Hepatic stellate cell (primary cell): ENCODE data around the gene SPAAR.
"Not testable (repeated sequence)": the region's sequence is repeated elsewhere in the genome, so short reads cannot be mapped to it uniquely, and the experiment has no call there.

Experiments used
- DNase-seq: peaks from one replicate; pipeline ENCODE4 v3.0.0; 2011; ENCODE audit warnings: low spot score

SPAAR gene

GRCh38 chr9:35904338-35904737, 5.0 kb upstream of the SPAAR start:
- no peak for DNase-seq

DNA sequence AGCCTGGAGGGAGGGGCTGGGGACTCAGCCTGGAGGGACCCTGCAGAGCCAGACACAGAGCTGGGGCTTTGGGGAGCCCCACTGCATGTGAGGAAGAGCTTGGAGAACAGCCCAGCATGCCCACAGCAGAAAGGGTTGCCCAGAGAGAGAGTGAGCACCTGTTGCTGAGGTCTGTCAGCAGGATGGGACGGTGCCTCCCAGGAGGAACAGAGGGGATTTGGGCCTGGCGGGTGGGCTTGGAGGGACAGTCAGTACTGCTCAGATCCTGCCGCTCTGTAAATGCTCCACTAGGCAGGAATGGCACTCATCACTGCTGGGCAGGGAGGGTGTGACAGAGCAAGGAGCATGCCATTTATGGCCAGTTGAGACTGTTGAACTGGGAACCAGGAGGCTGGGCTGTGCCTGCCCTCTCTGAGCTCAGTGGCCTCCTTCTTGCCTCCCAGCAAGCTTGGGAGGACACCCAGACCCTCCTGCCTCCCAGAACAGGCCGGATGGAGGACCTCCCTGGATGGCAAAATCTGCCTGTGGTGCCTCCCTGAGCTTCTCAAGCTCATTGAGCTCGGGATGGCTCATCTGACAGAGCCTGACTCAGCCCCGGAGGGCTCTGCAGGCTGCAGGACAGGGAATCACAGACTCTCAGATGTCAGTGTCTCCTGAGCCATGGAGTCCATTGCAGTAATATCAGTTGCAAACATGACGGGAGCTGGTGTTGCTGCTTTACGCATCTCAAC, 4.1 kb upstream of the SPAAR start:
- peak; percentile 60 for DNase-seq

DNA sequence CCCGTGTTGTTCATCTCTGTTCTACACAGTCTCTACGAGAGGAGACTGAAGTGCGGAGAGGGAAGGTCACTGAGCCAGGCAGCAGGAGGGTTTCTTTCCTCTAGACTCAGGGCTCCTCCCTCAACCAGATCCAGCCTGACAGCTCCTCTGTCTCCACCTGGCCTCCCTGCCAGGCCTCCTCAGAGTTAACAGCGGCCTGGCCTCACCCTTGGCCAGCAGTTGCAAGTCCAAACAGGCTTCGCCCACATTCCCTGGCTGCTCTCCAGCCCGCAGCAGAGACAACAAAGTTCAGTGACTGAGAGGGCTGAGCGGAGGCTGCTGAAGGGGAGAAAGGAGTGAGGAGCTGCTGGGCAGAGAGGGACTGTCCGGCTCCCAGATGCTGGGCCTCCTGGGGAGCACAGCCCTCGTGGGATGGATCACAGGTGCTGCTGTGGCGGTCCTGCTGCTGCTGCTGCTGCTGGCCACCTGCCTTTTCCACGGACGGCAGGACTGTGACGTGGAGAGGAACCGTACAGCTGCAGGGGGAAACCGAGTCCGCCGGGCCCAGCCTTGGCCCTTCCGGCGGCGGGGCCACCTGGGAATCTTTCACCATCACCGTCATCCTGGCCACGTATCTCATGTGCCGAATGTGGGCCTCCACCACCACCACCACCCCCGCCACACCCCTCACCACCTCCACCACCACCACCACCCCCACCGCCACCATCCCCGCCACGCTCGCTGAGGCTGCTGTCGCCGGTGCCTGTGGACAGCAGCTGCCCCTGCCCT, 3.2 kb upstream of the SPAAR start, which contains the start of gene HRCT1:
Gene HRCT1 (plus strand): TSS at position 291 of the 768 bp plus-strand sequence. CDS start 86 bp downstream, at position 377.
- DNase-seq = peak; percentile 86

DNA sequence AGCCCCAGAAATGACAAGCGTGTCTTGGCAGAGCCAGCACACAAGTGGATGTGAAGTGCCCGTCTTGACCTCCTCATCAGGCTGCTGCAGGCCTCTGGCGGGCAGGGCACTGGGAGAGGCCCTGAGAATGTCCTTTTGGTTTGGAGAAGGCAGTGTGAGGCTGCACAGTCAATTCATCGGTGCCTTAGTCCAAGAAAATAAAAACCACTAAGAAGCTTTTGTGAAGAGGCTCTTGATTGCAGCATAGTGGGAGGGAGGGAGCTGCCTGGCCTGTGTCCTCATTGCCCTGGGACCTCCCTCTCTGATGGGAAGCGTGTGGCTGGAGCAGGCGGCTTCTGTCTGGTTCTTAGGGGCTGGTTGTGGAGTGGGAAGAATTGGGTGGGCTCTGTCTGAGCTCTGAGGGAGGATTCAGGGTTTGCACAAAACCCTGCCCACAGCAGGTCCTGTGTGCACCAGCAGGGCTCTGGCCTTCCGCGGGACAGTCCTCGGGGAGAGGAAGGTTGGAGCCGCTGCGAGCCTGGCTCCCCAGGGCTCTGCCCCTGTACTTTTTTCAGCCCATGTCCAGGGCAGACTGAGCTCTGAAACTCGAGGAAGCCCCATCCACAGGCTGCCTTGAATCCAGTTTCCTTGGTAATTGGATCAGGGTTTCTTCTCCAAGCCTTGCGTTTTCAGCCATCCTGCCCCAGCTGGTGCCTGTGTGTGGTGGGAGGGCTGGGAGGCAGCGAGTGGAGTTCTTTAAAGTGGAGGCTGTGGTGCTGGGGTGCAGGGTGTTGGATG, 2.2 kb upstream of the SPAAR start:
- peak; percentile 70 for DNase-seq

DNA sequence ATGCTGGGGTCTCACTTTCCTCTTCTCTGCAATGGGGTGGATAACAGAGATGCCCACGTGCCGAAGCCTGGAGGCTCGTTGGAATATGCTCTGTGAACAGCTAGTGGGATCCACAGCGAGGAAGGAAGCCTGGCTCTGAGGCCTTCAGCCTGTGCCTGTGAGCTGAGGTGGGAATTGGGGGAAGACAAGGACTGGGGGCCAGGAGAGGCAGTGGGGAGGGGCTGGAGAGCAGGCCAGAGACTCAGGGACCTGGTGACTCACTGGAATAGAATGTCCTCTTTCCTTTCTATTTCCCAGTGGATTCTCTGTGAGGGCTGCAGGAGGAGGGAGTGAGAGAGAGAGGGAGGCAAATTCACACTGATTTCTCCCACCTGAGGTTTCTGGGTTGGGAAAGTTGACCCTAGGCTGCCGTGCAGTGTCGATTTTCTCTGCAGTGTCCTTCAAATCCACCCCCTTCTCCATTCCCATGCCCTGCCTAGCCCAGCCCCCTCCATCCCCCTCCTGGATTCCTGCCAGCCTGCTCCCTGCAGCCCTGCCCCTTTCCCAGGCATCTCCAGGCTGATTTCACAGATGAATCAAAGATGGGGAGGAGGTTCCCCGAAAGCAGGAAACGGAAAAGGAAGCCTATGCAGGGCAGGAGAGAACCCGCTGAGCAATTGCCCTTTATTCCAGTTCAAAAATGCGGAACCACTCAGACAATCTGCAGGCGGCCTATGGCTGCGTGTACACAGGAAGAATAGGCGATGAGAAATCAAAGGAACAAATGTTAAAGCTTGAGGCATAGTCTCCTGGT, 1.4 kb upstream of the SPAAR start:
- peak; percentile 88 for DNase-seq

DNA sequence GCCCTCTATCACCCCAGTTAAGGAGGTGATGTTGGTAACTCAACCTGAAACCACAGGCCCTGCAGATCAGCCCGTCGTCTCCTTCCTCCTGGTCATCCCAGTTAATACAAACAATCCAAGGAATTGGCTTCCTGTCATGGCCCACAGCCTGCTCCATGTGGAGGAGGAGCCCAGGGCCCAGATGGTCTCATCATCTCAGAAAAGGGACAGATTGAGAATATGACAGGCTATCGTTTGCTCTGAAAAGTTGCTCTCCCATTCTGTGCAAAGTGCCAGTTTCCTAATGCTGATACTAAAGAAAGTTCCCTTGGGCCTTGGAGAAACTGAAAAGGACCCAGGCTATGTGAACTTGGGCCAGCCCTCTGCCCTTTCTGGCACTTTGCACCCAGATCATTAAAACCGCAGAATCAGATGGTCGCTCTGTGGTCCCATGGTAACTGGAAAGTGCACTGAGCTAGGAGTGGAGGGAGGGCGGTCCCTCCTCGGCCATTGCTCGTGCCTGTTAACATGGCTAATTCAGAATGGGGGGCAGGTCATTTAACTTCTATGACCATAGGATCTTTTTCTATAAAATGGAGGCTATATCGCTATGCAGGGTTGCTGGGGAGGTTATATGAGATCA, 675 bp upstream of the SPAAR start:
- peak; percentile 77 for DNase-seq

GRCh38 chr9:35909687-35910612, 660 bp downstream of the SPAAR start:
- DNase-seq = no peak

GRCh38 chr9:35910613-35911359, 1.5 kb downstream of the SPAAR start:
- DNase-seq = peak; percentile 32

DNA sequence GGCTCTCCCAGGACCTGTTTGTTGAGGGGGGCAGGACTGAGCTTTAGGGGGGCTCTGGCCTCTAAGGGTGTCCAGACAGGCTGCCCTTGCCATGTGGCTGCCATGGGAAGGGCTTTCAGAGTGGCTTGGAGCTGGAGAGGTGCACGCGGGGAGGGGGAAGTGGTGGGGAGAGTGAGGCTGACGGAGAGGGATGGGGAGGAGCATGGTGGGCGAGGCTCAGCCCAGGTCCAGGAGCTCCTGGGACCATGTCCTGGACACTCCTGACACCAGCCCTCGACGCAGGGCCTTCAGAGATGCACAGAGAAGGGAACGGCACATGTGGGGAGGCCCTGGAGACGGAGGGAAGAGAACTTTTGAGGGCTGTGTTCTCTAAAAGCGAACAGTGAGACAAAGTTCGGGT, 2.4 kb downstream of the SPAAR start:
- no peak for DNase-seq

DNA sequence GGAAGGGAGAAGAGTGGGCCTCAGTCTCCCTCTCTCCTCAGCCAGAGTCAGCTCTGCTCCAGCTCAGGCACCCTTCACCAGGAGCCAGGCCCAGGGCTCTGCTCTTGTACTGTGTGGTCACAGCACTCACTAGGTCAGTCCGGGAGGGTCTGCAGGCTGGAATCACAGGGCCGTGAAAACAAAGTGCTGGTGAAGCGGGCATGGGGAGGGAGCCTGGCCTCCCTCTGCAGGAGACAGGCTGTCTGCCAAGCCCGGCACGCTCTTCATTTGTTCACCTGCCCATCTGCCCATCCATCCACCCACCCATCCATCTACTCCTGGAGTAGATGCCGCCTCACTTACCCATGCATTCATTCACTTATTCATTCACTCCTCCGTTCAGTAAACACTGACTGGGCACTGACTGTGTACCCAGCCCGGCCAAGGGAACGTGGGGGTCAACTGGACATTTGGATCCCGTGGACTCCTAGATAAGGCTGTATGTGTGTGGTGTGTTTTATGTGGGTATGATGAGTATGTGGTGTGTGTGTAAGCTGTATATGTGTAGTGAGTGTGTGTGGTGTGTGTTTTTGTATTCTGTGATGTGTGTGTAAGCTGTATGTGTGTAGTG, 3.6 kb downstream of the SPAAR start:
- DNase-seq = no peak

DNA sequence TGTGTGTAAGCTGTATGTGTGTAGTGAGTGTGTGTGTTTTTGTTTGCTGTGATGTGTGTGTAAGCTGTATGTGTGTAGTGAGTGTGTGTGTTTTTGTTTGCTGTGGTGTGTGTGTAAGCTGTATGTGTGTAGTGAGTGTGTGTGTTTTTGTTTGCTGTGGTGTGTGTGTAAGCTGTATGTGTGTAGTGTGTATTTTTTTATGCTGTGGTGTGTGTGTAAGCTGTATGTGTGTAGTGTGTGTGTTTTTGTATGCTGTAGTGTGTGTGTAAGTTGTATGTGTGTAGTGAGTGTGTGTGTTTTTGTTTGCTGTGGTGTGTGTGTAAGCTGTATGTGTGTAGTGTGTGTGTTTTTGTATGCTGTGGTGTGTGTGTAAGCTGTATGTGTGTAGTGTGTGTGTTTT, 4.1 kb downstream of the SPAAR start:
- DNase-seq = not testable (repeated sequence)

DNA sequence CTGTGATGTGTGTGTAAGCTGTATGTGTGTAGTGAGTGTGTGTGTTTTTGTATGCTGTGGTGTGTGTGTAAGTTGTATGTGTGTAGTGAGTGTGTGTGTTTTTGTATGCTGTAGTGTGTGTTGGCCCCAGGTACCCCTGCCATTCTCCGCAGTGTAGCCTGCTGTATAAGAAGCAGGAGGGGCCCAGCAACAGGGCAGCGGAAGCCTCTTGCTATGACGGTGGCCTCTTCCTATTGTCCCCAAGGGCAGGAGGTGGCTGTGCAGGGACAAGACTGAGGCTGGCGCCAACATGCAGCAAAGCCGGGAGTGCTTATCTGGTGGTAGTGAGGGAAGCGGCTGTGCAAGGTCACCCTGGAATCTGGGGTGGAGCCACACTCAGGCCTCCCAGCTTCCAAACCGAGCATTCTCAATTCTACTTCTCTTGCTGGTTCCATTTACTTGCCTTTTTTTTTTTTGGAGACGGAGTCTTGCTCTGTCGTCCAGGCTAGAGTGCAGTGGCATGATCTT, 5.1 kb downstream of the SPAAR start:
- peak; percentile 68 for DNase-seq

DNA sequence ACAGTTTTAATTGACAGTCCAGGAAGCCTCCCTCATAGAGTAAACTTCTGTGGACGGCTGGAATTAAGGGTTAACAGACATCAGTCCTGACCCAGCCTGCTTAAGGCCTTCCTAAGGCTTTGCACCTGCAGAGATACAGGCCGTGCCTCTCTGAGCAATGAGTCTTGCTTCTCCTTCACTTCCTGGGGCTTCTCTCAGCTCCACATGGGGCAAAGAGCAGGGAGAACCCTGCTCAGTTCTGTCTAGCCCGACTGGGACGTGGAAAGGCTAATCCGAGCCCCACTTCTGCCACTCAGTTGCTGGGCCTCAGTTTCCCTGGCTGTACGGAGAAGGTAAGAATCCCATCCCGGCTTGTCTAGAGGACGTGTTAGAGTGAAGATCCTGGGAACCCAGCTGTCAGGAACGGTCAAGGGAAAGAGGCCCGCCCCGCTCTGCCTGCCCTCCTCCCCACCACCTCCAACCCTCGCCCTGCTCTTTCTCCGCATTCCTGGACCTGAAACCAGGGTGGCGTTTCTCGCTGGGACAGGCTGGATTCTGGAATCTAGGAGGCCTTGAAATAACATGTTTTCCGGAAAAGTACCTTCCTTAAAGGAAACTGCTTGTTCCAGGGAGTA, 6.5 kb downstream of the SPAAR start:
- no peak for DNase-seq

- DNase-seq = no peak
Observed at GRCh38 chr9:35917261-35917660, 8.0 kb downstream of the SPAAR start.

DNA sequence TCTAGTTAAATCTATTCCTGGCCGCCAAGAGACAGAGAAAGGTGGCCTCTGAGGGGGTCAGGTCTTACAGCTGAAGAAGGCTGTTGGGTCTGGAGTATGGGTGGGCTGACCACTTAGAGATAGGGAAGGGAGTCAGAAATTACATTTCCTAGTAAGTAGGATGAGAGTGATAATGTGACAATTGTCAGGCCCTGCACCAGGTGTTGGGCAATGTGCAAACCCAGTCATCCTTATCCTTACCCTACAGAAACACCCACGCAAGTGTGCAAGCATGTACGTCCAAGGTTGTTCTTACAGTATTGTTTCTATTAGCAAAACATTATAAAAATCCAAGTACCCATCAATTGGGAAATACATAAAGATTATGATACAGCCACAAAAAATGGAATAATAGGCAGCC, 9.5 kb downstream of the SPAAR start:
- no peak for DNase-seq

DNA sequence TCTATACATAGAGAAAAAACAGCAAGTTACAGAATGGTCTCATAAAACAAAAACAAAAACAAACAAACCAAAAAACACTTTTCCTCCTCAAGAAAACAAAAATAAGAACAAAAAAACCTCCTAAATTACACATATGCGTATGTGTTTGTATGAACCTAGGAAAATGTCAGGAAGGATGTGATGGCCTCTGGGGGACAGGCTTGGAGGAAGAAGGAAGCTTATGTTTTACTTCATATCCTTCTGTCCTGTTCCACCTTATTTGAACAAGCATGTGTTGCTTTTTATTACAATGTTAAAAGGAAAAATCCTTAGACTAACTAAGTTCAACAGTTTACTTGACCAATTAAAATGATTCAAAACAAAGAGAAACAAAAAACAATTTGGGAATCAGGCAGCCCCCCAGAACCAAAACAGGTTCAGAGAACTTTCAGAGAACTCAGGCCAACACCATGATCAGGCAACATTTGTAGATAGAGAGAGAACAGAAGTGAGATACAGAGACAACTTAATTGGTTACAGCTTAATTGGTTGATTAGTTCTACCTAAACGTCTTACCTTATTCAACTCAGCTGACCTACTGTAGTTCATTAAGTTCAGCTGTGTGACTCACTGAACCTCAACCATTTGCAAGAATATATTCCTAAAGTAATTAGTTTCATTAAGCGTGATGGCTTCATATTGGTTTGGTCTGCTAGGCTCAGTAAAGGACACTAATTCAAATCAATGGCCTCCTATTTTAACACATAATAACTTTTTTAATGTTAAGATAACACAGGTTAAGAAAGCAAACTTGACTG, 10.1 kb downstream of the SPAAR start:
- no peak for DNase-seq

DNA sequence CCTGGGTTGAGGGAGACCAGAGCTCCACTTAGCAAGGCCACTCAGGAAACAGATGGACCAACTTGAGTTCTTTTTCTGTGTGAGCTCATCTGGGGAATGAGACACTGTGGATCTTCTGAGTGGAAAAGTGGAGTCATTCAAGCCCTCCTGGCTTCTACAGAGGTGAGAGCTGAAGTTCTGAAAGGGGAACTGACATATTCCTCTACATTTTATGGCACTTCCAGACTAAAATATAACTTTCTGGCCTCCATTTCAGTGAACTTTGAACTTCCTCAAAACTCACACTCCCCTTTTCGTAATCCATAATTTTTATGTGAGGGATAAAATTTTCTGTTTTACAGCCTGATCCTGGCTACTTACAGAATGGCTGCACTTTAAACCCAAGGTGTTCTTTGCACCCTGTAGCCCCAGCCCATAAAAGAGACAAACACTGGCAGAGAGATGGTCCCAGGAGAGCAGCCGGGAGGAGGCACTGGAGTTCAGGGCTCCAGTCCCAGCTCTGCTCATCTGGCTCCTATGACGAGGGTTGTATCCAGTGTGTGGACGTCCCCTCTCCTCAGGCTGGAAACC, 10.8 kb downstream of the SPAAR start:
- DNase-seq = no peak
